Measurements from ENCODE around the gene UBE2E1. TPM values are rescaled to one million over a fixed set of nuclear protein-coding genes. Genes with fewer than 3 reads are reported as not detected.
A peak's percentile ranks its signal among the peaks of the same experiment; 100 is the strongest.

UBE2E1 gene
- total and polyA plus RNA-seq, 2 experiments from 2014 or later, result 39.9 to 120 TPM

GRCh38 chr3:23859012-23859743 is 53.4 kb downstream of the UBE2E1 start:
- Mint-ChIP-seq H3K27me3 (ENCODE audit: insufficient read depth, low read depth, poor library complexity) (peaks cover 4% of the 10 kb centered on the region), H3K36me3 (ENCODE audit: low read depth) (peaks cover 9% of the 10 kb centered on the region; the same call in 1 of the 3 replicates), H3K27ac (peak overlapping the region; percentile 4; the same call in 1 of the 2 replicates), H3K4me3 (no peak overlapping the region), H3K4me1 (peaks cover 48% of the 10 kb centered on the region), H3K9me3 (no peaks in the 10 kb centered on the region)
- H3K4me2 ChIP-seq, result no peak overlapping the region
- H3K27me3 ChIP-seq (ENCODE audit: insufficient read depth), result no peaks in the 10 kb centered on the region
- DNase-seq (ENCODE audit: low spot score) (no peak), ATAC-seq (no peak)
- no peak overlapping the region for H2AFZ ChIP-seq
- 0 out of 2 replicates have a peak, but pooled peaks cover 2% of the 10 kb centered on the region for H3F3A ChIP-seq (replicated peaks; ENCODE audit: low read depth)
- peaks cover 30% of the 10 kb centered on the region for H3K4me1 ChIP-seq (ENCODE audit: insufficient read depth)
- H3K4me3 ChIP-seq, result no peak overlapping the region
- peaks cover 23% of the 10 kb centered on the region for H4K20me1 ChIP-seq (replicated peaks; ENCODE audit: insufficient read depth)
- H3K9me2 ChIP-seq (ENCODE audit: insufficient read depth), result no peaks in the 10 kb centered on the region
- no peak overlapping the region for H3K27ac ChIP-seq (ENCODE audit: low read depth)
- H3K79me2 ChIP-seq (replicated peaks; ENCODE audit: insufficient read depth), result peaks cover 100% of the 10 kb centered on the region
- H3K36me3 ChIP-seq (ENCODE audit: insufficient read depth), result no peaks in the 10 kb centered on the region
- TF ChIP-seq STAT1 (IDR thresholded peaks at IDR 0.05; ENCODE audit: unreplicated experiment), result no peak
- no peak for TF ChIP-seq JUNB (IDR thresholded peaks at IDR 0.05; ENCODE audit: unreplicated experiment)
- no peak for TF ChIP-seq REST (IDR thresholded peaks at IDR 0.05; ENCODE audit: unreplicated experiment)
- no peak for TF ChIP-seq ETS1 (IDR thresholded peaks at IDR 0.05)

GRCh38 chr3:23859839-23860382 is 54.2 kb downstream of the UBE2E1 start:
- Mint-ChIP-seq H3K36me3 (ENCODE audit: low read depth) (peaks cover 11% of the 10 kb centered on the region; the same call in 1 of the 3 replicates), H3K27me3 (ENCODE audit: insufficient read depth, low read depth, poor library complexity) (peaks cover 4% of the 10 kb centered on the region), H3K4me1 (peaks cover 56% of the 10 kb centered on the region), H3K27ac (no peak overlapping the region), H3K4me3 (no peak overlapping the region), H3K9me3 (no peaks in the 10 kb centered on the region)
- no peak overlapping the region for H3K27ac ChIP-seq (ENCODE audit: low read depth)
- DNase-seq (ENCODE audit: low spot score), result no peak
- no peaks in the 10 kb centered on the region for H3K27me3 ChIP-seq (ENCODE audit: insufficient read depth)
- no peak for ATAC-seq
- H4K20me1 ChIP-seq (replicated peaks; ENCODE audit: insufficient read depth), result peaks cover 30% of the 10 kb centered on the region
- H3K9me2 ChIP-seq (ENCODE audit: insufficient read depth), result no peaks in the 10 kb centered on the region
- peaks cover 100% of the 10 kb centered on the region for H3K79me2 ChIP-seq (replicated peaks; ENCODE audit: insufficient read depth)
- H3F3A ChIP-seq (replicated peaks; ENCODE audit: low read depth), result 0 out of 2 replicates have a peak, but pooled peaks cover 2% of the 10 kb centered on the region
- H3K4me3 ChIP-seq, result no peak overlapping the region
- no peak overlapping the region for H2AFZ ChIP-seq
- TF ChIP-seq ZNF331 (CRISPR knock-in tag; IDR thresholded peaks at IDR 0.05; ENCODE audit: low read depth), result no peak
- TF ChIP-seq CREB1 (CRISPR knock-in tag; IDR thresholded peaks at IDR 0.05; ENCODE audit: low read depth), result no peak
- no peaks in the 10 kb centered on the region for H3K36me3 ChIP-seq (ENCODE audit: insufficient read depth)
- H3K4me1 ChIP-seq (ENCODE audit: insufficient read depth), result peaks cover 37% of the 10 kb centered on the region
- H3K4me2 ChIP-seq, result no peak overlapping the region

Data from GM23338 (cell line).